GM06990 (cell line): Measurements from ENCODE around the gene SEMA6B.

ENCODE experiments used
- DNase-seq: peaks from one replicate; pipeline ENCODE4 v3.0.0-alpha.2; 2011; ENCODE audit not compliant: insufficient read length; ENCODE audit errors: extremely low read depth
- H3K27me3 ChIP-seq: replicated peaks from 2 replicates; pipeline ENCODE4 v1.6.0; 2011; ENCODE audit warnings: low read length; ENCODE audit not compliant: control insufficient read depth, insufficient read depth
- H3K36me3 ChIP-seq: 2 replicates; pipeline ENCODE4 v1.5.1; 2011; ENCODE audit warnings: low read length; ENCODE audit not compliant: control insufficient read depth, insufficient read depth
- H3K4me3 ChIP-seq: replicated peaks from 2 replicates; pipeline ENCODE4 v1.5.1; 2011; ENCODE audit warnings: low read depth, mild to moderate bottlenecking, control low read depth, low read length
- CTCF ChIP-seq: IDR thresholded peaks from 2 replicates; pipeline ENCODE4 v1.5.1; 2011; ENCODE audit warnings: low read length, control low read depth, mild to moderate bottlenecking, inconsistent platforms; ENCODE audit not compliant: insufficient read depth, poor library complexity, severe bottlenecking

Gene SEMA6B

GRCh38 chr19:4556597-4557127 is 2.8 kb downstream of the SEMA6B start:
- Histone ChIP-seq H3K36me3 (no peaks in the 10 kb centered on the region), H3K27me3 (no peaks in the 10 kb centered on the region), H3K4me3 (no peak overlapping the region)
- no peak for TF ChIP-seq CTCF
- no peak for DNase-seq

DNA sequence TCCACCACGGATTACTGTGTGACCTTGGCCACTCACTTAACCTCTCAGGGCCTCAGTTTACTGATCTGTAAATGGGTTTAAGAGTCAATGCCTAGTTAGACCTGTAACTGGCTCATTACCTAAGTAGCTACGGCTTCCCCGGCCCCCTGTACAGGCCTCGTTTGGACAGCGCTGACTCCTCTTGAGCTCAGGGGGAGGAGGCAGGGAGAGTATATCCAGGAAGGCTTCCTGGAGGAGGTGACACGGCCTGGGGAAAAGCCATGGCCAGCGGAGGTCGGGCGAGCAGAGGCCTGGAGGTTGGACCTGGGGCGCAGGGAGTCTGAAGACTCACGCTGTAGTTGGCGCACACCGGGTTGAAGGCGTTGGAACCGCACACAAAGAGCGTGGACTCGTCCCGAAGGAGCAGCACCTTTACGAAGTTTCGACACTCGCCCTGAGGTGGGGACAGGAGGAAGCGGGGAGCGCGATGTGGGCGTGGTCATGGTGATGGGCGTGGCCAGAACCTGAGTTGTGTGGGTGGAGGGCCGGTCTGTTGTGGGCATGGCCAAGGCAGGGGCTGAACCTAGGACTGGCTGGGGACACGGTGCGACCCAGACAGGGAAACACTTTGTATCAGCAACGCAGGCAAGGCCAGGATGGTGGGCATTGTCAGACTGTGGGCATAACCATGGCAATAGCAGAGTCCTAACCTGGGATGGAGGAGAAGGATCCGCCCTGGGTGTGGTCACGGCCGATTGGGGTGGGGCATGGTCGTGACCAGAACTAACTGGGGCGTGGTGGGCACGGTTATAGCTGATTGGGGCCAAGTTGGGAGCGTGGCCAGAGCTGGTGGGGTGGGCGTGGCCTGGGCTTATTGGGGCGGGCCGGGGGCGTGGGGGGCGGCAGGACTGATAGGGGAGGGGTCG is 3.6 kb downstream of the SEMA6B start:
- no peak for DNase-seq
- Histone ChIP-seq H3K36me3 (no peaks in the 10 kb centered on the region), H3K27me3 (no peaks in the 10 kb centered on the region), H3K4me3 (no peak overlapping the region)
- TF ChIP-seq CTCF, result no peak

DNA sequence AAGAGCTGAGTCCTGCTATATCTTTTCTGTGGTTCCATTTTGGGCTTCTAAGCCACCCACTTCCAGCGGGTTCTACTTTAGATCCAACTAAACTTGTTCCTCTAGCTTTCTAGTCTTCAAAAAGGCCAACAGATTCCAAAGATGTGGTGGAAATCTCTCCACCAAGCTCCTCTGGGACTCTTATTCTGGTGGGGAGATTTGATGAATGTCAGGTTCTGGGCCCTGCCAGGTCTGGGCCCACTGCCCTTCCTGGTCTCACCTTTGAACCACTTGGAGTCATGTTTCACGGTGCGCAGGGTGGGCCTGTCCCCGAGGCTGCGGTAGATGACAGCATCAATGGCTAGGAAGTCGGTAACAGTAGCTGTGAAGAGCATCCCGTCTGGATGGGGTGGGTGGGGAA is 4.8 kb downstream of the SEMA6B start:
- no peak for TF ChIP-seq CTCF
- DNase-seq, result no peak
- no peaks in the 10 kb centered on the region for H3K36me3 ChIP-seq
- no peaks in the 10 kb centered on the region for H3K27me3 ChIP-seq
- no peak overlapping the region for H3K4me3 ChIP-seq

DNA sequence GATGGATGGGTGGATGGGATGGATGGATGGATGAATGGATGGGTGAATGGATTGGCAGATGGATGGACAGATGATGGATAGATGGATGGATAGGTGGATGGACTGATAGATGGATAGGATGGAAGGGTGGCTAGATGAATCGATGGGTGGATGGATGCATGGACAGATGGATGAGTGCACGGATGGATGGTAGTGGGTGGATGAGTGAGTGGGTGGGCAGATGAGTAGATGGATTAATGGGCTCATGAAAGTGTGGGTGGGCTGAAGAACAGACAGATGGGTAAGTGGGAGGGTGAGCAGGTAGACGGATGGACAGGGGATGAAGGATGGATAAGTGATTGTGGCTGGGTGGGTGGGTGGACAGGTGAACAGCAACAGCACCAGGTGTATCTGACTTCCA is 5.7 kb downstream of the SEMA6B start:
- no peak for TF ChIP-seq CTCF
- H3K36me3 ChIP-seq, result no peaks in the 10 kb centered on the region
- DNase-seq, result no peak

GRCh38 chr19:4553092-4553695 is 6.3 kb downstream of the SEMA6B start:
- no peaks in the 10 kb centered on the region for H3K36me3 ChIP-seq
- no peak for DNase-seq
- H3K27me3 ChIP-seq, result no peaks in the 10 kb centered on the region
- TF ChIP-seq CTCF, result no peak
- no peak overlapping the region for H3K4me3 ChIP-seq

More for the DNA sequence above, 5.7 kb downstream of the SEMA6B start:
- H3K27me3 ChIP-seq, result no peaks in the 10 kb centered on the region
- no peak overlapping the region for H3K4me3 ChIP-seq
